GM18873 (cell line): ENCODE results near the gene RALGPS1.

Experiments used
- ATAC-seq: cut with Tn5 transposase; IDR thresholded peaks from one replicate; pipeline ENCODE4 v1.9.1; 2021; ENCODE audit warnings: mild to moderate bottlenecking, moderate library complexity, moderate number of reproducible peaks; ENCODE audit not compliant: unreplicated experiment, low FRiP score

RALGPS1 gene

GRCh38 chr9:126904586-126904985 lies 10.0 kb upstream of the RALGPS1 start:
- ATAC-seq: no peak

GRCh38 chr9:126906091-126906490 lies 8.5 kb upstream of the RALGPS1 start:
- no peak for ATAC-seq

- ATAC-seq: no peak
Observed at GRCh38 chr9:126907058-126907457, 7.5 kb upstream of the RALGPS1 start.

- ATAC-seq: no peak
Observed at GRCh38 chr9:126915281-126915816, 767 bp downstream of the RALGPS1 start.

GRCh38 chr9:126915846-126916543 lies 1.4 kb downstream of the RALGPS1 start:
- ATAC-seq: no peak

- no peak for ATAC-seq
Observed at GRCh38 chr9:126916909-126917308, 2.3 kb downstream of the RALGPS1 start.

GRCh38 chr9:126919193-126919592 lies 4.6 kb downstream of the RALGPS1 start:
- no peak for ATAC-seq

- no peak for ATAC-seq
Observed at GRCh38 chr9:126925876-126926275, 11.3 kb downstream of the RALGPS1 start.

- ATAC-seq: no peak
Observed at GRCh38 chr9:126926364-126926763, 11.8 kb downstream of the RALGPS1 start.

GRCh38 chr9:126927419-126927818 lies 12.8 kb downstream of the RALGPS1 start:
- no peak for ATAC-seq

- no peak for ATAC-seq
Observed at GRCh38 chr9:126932871-126933321, 18.3 kb downstream of the RALGPS1 start.

GRCh38 chr9:126933334-126933980 lies 18.9 kb downstream of the RALGPS1 start:
- ATAC-seq: no peak

GRCh38 chr9:126934441-126934840 lies 19.9 kb downstream of the RALGPS1 start:
- no peak for ATAC-seq

GRCh38 chr9:126935630-126936029 lies 21.0 kb downstream of the RALGPS1 start:
- ATAC-seq: no peak

GRCh38 chr9:126937444-126937843 lies 22.9 kb downstream of the RALGPS1 start:
- no peak for ATAC-seq

GRCh38 chr9:126938327-126938726 lies 23.7 kb downstream of the RALGPS1 start:
- no peak for ATAC-seq

GRCh38 chr9:126939821-126940221 lies 25.2 kb downstream of the RALGPS1 start:
- no peak for ATAC-seq

GRCh38 chr9:126942399-126942798 lies 27.8 kb downstream of the RALGPS1 start:
- no peak for ATAC-seq

GRCh38 chr9:126945682-126946081 lies 31.1 kb downstream of the RALGPS1 start:
- ATAC-seq: no peak

- ATAC-seq: no peak
Observed at GRCh38 chr9:126947529-126947928, 32.9 kb downstream of the RALGPS1 start.

GRCh38 chr9:126952205-126952977 lies 37.8 kb downstream of the RALGPS1 start:
- ATAC-seq: no peak
